GM19239 (cell line): ENCODE data around the gene TMPRSS7.

Experiments
- DNase-seq: peaks from one replicate; pipeline ENCODE4 v3.0.0; 2011; ENCODE audit warnings: low spot score; ENCODE audit not compliant: insufficient read length
- FAIRE-seq: peaks from 2 replicates; lab custom pipeline; 2011; peaks lifted over from hg19 to GRCh38; lab: Jason Lieb, UNC

Gene TMPRSS7

DNA sequence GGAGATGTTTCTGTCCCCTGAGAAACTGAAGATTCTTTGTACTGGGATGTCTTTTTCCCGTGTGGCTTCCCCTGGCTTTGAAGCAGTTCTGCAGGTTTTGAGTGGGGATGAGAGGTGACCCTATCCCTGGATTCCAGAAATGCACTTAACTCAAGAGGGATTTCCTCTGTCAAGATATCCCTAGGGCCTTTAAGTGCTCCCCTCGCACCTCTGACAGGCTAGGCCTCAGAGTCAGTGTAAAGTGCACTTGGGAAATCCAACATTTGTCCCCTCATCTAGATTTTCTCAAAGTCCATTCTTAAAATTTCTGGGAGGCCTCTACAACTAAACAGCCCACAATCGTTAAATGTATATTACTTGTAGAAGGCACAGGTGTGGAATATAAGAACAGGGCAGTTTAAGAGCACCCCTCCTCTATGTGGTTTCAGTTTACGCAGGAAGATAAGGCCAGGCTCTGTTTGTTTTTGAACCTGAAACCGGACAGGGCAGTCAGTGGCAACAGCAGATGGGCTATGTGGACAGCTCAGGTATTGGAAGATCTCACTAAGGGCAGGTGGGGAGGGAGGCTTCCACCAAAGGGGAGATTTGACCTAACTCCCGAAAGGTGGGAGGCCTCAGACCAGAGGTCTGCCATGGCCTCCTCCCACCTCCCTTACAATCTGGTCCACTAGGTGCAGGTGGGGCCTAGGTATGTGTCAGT is 56.5 kb downstream of the TMPRSS7 start:
- DNase-seq = no peak
- FAIRE-seq = no peak

DNA sequence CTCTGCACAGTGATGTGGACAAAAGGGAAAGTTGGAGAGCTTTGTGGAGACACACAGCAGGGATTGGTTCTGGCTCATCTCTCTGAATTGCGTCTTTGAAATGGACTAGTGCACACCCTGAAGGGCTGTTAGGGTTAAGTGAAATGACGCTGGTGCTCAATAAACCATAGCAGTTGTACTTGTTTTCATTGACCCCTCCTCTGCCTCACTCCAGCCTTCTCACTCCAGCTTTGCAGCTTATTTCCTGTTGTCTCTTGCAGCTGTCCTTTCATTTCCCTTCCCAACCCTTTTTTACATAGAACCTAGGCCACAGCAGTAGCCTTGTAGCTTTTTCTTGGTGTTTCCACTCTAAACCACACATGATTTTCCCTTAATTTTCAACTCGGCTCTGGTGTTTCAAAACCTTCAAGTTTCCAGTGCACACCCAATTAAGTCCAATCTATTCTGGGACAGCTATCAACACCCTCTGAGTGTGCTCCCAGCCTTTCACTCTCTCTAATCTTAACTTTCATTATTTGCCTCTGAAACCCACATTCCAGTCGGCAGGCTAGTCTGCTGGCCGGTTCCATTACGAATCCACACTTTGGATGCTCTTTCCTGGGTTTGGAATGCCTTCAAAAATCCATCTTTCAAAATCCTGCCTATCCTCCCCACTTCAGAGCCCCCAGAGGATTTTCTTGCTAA is 58.1 kb downstream of the TMPRSS7 start:
- FAIRE-seq (peak; percentile 62), DNase-seq (no peak)

DNA sequence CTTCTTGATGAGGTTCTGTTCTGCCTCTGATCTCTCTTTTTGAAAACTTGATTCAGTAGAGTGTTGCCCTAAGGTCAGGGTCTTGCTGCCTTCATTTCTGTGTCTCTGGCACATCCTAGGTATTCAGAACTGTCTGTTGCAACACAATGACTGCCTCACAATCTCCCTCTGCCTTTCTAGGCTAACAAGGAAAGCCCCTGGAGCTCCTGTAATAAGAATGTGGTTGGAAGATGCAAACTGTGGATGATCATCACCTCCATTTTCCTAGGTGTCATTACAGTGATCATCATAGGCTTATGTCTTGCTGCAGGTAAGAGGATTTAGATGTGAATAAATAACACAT is 58.6 kb downstream of the TMPRSS7 start:
- FAIRE-seq (no peak), DNase-seq (no peak)

GRCh38 chr3:112095731-112096130 is 61.2 kb downstream of the TMPRSS7 start:
- no peak for DNase-seq
- FAIRE-seq = no peak

- DNase-seq (no peak), FAIRE-seq (no peak)
These were observed 61.6 kb downstream of the TMPRSS7 start for GRCh38 chr3:112096176-112096575.

GRCh38 chr3:112097378-112097777 is 62.8 kb downstream of the TMPRSS7 start:
- FAIRE-seq = no peak
- DNase-seq = no peak

- DNase-seq (no peak), FAIRE-seq (no peak)
These were observed 67.4 kb downstream of the TMPRSS7 start for GRCh38 chr3:112101916-112102315.

- DNase-seq (no peak), FAIRE-seq (no peak)
These were observed 70.2 kb downstream of the TMPRSS7 start for GRCh38 chr3:112104774-112105173.

- DNase-seq (no peak), FAIRE-seq (no peak)
These were observed 74.8 kb downstream of the TMPRSS7 start for GRCh38 chr3:112109322-112109721.

- FAIRE-seq = peak; percentile 97
- no peak for DNase-seq
These were observed 77.4 kb downstream of the TMPRSS7 start for GRCh38 chr3:112111785-112112402.

GRCh38 chr3:112114576-112115160 is 80.1 kb downstream of the TMPRSS7 start:
- DNase-seq (no peak), FAIRE-seq (peak; percentile 31)

- DNase-seq (no peak), FAIRE-seq (peak; percentile 90)
These were observed 80.7 kb downstream of the TMPRSS7 start for GRCh38 chr3:112115161-112115739.

GRCh38 chr3:112115806-112116383 is 81.4 kb downstream of the TMPRSS7 start:
- no peak for DNase-seq

GRCh38 chr3:112116748-112117186 is 82.2 kb downstream of the TMPRSS7 start:
- FAIRE-seq (no peak), DNase-seq (no peak)

More at GRCh38 chr3:112115806-112116383, 81.4 kb downstream of the TMPRSS7 start:
- peak; percentile 63 for FAIRE-seq

- DNase-seq (no peak), FAIRE-seq (peak; percentile 82)
These were observed 82.9 kb downstream of the TMPRSS7 start for GRCh38 chr3:112117415-112117814.

DNA sequence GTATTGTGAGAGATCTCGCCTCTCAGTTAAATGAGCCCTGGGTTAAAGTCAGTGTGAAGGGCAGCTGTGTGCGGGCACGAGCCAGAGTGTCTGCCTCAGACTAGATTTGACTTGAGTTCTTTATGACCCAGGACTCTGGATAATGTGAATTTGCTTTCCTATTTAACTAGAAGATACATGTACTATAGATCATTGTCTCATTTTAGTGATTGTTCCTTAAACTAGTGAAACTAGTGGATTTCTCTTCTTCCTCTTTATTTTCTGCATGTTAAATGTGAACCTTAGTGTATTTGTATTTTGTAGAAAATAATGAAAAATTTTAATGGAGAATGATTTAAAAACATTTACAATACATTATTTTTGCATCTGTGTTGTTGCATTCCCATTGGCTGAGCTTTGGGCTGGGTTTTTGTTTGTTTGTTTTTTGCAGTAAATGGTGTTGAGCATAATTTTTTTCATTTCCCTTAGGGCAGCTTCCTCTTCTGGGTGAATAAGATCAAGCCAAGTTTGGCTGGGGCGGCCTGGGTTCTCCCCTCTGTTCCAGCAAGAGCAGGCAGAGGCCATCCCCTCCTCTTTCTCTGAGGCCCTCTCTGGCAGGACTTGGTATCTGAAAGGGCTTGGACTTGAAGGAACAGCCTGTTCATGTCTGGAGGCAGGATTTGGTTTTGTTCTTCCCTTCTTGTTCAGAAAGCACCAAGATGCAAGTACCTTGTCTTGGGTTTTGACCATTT is 83.5 kb downstream of the TMPRSS7 start:
- DNase-seq (no peak), FAIRE-seq (peak; percentile 90)

- FAIRE-seq (peak; percentile 82), DNase-seq (no peak)
These were observed 85.7 kb downstream of the TMPRSS7 start for GRCh38 chr3:112119962-112120836.
